Neural cell (in vitro differentiated cells): ENCODE measurements around the gene MAMDC2. TPM values are rescaled to one million over a fixed set of nuclear protein-coding genes. Genes with fewer than 3 reads are reported as not detected.

Source experiments
- H2AFZ ChIP-seq: fragments of 200-600, 300-800 bp; sonication (generic), shearing (Covaris generic); 2 replicates; pipeline ENCODE4 v1.6.0; 2014; ENCODE audit warnings: low read depth, mild to moderate bottlenecking, antibody characterized with exemption, low read length, moderate library complexity
- H3F3A ChIP-seq: fragments of 200-600 bp; shearing (Covaris generic); 2 replicates; pipeline ENCODE4 v1.6.1; 2016; ENCODE audit warnings: mild to moderate bottlenecking, moderate library complexity, mixed read lengths, antibody characterized with exemption, low read length; ENCODE audit not compliant: insufficient read depth, poor library complexity, severe bottlenecking
- H3K27ac ChIP-seq: fragments of 200-600, 300-800 bp; sonication (generic), shearing (Covaris generic); 2 replicates; pipeline ENCODE4 v1.5.1; 2014; ENCODE audit warnings: mild to moderate bottlenecking, low read length, moderate library complexity
- H3K27me3 ChIP-seq: fragments of 300-800, 200-600 bp; sonication (generic), shearing (Covaris generic); 2 replicates; pipeline ENCODE4 v1.6.0; 2014; ENCODE audit warnings: mild to moderate bottlenecking, low read depth, low read length, moderate library complexity; ENCODE audit not compliant: insufficient read depth
- H3K36me3 ChIP-seq: fragments of 300-800, 200-600 bp; sonication (generic), shearing (Covaris generic); 2 replicates; pipeline ENCODE4 v1.5.1; 2014; ENCODE audit warnings: mild to moderate bottlenecking, antibody characterized with exemption, low read length, moderate library complexity; ENCODE audit not compliant: insufficient read depth
- H3K4me2 ChIP-seq: fragments of 300-800, 200-600 bp; sonication (generic), shearing (Covaris generic); 2 replicates; pipeline ENCODE4 v1.6.0; 2014; ENCODE audit warnings: mild to moderate bottlenecking, low read length
- H3K4me3 ChIP-seq: fragments of 300-800, 200-600 bp; sonication (generic), shearing (Covaris generic); 2 replicates; pipeline ENCODE4 v1.5.1; 2014; ENCODE audit warnings: mild to moderate bottlenecking, low read length, moderate library complexity
- H3K79me2 ChIP-seq: fragments of 200-600 bp; shearing (Covaris generic); replicated peaks from 2 replicates; pipeline ENCODE4 v1.6.0; 2014; ENCODE audit warnings: mild to moderate bottlenecking, low read length, moderate library complexity; ENCODE audit not compliant: insufficient read depth
- H3K9ac ChIP-seq: fragments of 300-800, 200-600 bp; sonication (generic), shearing (Covaris generic); 2 replicates; pipeline ENCODE4 v1.6.1; 2016; ENCODE audit warnings: mild to moderate bottlenecking, low read length, mixed read lengths
- H3K9me2 ChIP-seq: fragments of 200-600 bp; shearing (Covaris generic); 2 replicates; pipeline ENCODE4 v1.6.1; 2016; ENCODE audit warnings: mild to moderate bottlenecking, low read length, mixed read lengths; ENCODE audit not compliant: insufficient read depth
- H3K9me3 ChIP-seq: fragments of 200-600, 300-800 bp; sonication (generic), shearing (Covaris generic); 2 replicates; pipeline ENCODE4 v1.6.1; 2016; ENCODE audit warnings: mild to moderate bottlenecking, mixed run types, low read length, moderate library complexity, mixed read lengths
- H4K20me1 ChIP-seq: fragments of 200-600 bp; shearing (Covaris generic); 2 replicates; pipeline ENCODE4 v1.6.1; 2016; ENCODE audit warnings: mild to moderate bottlenecking, mixed run types; ENCODE audit not compliant: insufficient read depth
- CTCF ChIP-seq: fragments of 450-650 bp; IDR thresholded peaks from 2 replicates; pipeline ENCODE4 v1.5.1; 2014; ENCODE audit warnings: antibody characterized with exemption, mild to moderate bottlenecking, moderate library complexity; ENCODE audit not compliant: poor library complexity, severe bottlenecking
- EP300 ChIP-seq: fragments of 450-650 bp; conservative IDR thresholded peaks from 2 replicates; pipeline ENCODE4 v1.6.1; 2014; ENCODE audit warnings: antibody characterized with exemption, mild to moderate bottlenecking, moderate library complexity; ENCODE audit not compliant: poor library complexity, severe bottlenecking
- EZH2 ChIP-seq: fragments of 200-600, 300-800 bp; shearing (Covaris generic), sonication (generic); IDR thresholded peaks from 2 replicates; pipeline ENCODE4 v1.6.1; 2014; ENCODE audit warnings: antibody characterized with exemption, low read length, borderline replicate concordance, mild to moderate bottlenecking; ENCODE audit not compliant: insufficient read depth, poor library complexity, severe bottlenecking
- MXI1 ChIP-seq: fragments of 450-650 bp; conservative IDR thresholded peaks from 2 replicates; pipeline ENCODE4 v1.6.1; 2014; ENCODE audit warnings: antibody characterized with exemption, mild to moderate bottlenecking; ENCODE audit not compliant: poor library complexity, severe bottlenecking
- POLR2AphosphoS5 ChIP-seq: IDR thresholded peaks from 2 replicates; pipeline ENCODE4 v1.6.1; 2012
- RAD21 ChIP-seq: fragments of 450-650 bp; conservative IDR thresholded peaks from 2 replicates; pipeline ENCODE4 v1.6.1; 2014; ENCODE audit warnings: antibody characterized with exemption, mild to moderate bottlenecking, moderate library complexity
- SMC3 ChIP-seq: fragments of 450-650 bp; conservative IDR thresholded peaks from 2 replicates; pipeline ENCODE4 v1.6.1; 2014; ENCODE audit warnings: antibody characterized with exemption, mild to moderate bottlenecking, moderate library complexity; ENCODE audit not compliant: poor library complexity
- TAF1 ChIP-seq: IDR thresholded peaks from 2 replicates; pipeline ENCODE4 v1.6.1; 2012; ENCODE audit warnings: low read depth
- polyA plus RNA-seq: library from polyadenylated mRNA; depleted of rRNA; stranded (reverse); fragments of >200 nt; gene quantifications from 2 replicates; pipeline ENCODE4 v1.2.3, GENCODE V29; 2014
- small RNA-seq, 3 experiments: library from RNA; depleted of rRNA; stranded (forward); fragments of <200 nt; gene quantifications; one replicate each; pipeline ENCODE3, GENCODE V24; 2012
- TF ChIP-seq, protein P1 (sequence below): IDR thresholded peaks from 2 replicates; pipeline ENCODE4 v1.6.1; 2012; ENCODE audit warnings: borderline replicate concordance

Gene MAMDC2
- polyA plus RNA-seq, 1 donor from 2014 or later = 0.30 TPM

DNA sequence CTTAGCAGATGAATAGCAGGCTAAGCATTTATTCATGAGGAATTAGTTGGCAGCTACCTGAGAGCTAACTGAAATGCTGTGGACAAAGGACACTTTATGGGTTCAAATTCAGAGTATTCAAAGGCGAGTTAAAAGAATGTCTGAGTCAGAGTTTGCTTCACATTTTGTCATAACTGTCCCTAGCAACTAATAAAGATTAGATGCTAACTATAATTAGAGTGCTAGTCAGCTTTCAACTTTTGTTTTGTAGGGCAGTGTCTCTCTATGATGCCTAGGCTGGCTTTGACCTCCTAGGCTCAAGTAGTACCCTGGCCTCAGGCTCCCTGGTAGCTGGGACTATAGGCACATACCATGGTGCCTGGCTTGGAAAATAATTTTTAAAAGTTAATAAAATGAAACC, 219.8 kb downstream of the MAMDC2 start:
- Histone ChIP-seq H3K79me2 (peaks cover 54% of the 10 kb centered on the region), H3K4me3 (no peak overlapping the region), H3K4me2 (no peak overlapping the region), H3K9ac (no peak overlapping the region), H3K36me3 (no peaks in the 10 kb centered on the region), H3K9me3 (no peaks in the 10 kb centered on the region), H3K27me3 (no peaks in the 10 kb centered on the region), H3K9me2 (no peaks in the 10 kb centered on the region), H2AFZ (no peak overlapping the region), H4K20me1 (no peaks in the 10 kb centered on the region), H3K27ac (no peak overlapping the region), H3F3A (no peaks in the 10 kb centered on the region)
- TF ChIP-seq TAF1 (no peak), MXI1 (no peak), CTCF (no peak), RAD21 (no peak), EP300 (no peak), EZH2 (no peak), SMC3 (no peak), POLR2AphosphoS5 (no peak)
- TF ChIP-seq, protein P1, sequence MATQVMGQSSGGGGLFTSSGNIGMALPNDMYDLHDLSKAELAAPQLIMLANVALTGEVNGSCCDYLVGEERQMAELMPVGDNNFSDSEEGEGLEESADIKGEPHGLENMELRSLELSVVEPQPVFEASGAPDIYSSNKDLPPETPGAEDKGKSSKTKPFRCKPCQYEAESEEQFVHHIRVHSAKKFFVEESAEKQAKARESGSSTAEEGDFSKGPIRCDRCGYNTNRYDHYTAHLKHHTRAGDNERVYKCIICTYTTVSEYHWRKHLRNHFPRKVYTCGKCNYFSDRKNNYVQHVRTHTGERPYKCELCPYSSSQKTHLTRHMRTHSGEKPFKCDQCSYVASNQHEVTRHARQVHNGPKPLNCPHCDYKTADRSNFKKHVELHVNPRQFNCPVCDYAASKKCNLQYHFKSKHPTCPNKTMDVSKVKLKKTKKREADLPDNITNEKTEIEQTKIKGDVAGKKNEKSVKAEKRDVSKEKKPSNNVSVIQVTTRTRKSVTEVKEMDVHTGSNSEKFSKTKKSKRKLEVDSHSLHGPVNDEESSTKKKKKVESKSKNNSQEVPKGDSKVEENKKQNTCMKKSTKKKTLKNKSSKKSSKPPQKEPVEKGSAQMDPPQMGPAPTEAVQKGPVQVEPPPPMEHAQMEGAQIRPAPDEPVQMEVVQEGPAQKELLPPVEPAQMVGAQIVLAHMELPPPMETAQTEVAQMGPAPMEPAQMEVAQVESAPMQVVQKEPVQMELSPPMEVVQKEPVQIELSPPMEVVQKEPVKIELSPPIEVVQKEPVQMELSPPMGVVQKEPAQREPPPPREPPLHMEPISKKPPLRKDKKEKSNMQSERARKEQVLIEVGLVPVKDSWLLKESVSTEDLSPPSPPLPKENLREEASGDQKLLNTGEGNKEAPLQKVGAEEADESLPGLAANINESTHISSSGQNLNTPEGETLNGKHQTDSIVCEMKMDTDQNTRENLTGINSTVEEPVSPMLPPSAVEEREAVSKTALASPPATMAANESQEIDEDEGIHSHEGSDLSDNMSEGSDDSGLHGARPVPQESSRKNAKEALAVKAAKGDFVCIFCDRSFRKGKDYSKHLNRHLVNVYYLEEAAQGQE = no peak

Small RNA genes within 50 kb of the gene (small RNA-seq; reads per million reads assigned to genes)
- 0.20 to 228 (median 10.0) reads per million in 3 experiments for gene RNU2-5P

Other genes starting within 250 kb of the MAMDC2 start
- not detected in 2 replicates for gene CFAP95, start 223.0 kb upstream of the MAMDC2 start, polyA plus RNA-seq
- gene SMC5, start 215.1 kb downstream of the MAMDC2 start, polyA plus RNA-seq = 32.3 and 37.2 TPM in 2 replicates